Right ventricle myocardium superior (tissue), 1 donor: ENCODE data around the gene TRIM25. TPM values are rescaled to one million over a fixed set of nuclear protein-coding genes. Genes with fewer than 3 reads are reported as not detected.
A peak's percentile ranks its signal among the peaks of the same experiment; 100 is the strongest.

Source experiments
- ATAC-seq: fragments of 200-7000 bp; cut with Tn5 transposase; one replicate; pipeline ENCODE4 v1.9.1; 2020; ENCODE audit warnings: mild to moderate bottlenecking; ENCODE audit not compliant: poor library complexity
- DNase-seq: peaks from one replicate; pipeline ENCODE4 v3.0.0-alpha.2; 2020
- intact Hi-C: fragments of 100-400 bp; cut with DNase I; formaldehyde crosslinking; loops from one replicate; pipeline ENCODE4 v1.11.2; 2022
- total RNA-seq: library from RNA; stranded (reverse); fragmentation: NEBNext Ultra II Directional; extraction: Animal tissue kit (Norgen Biotek cat#: 25700); gene quantifications from one replicate; pipeline ENCODE4 v1.2.1, GENCODE V29; 2021
- donor health status: DM: no; HTN: yes; CAD: no; lungs with severe emphysema.

TRIM25 gene
- total RNA-seq, 1 donor from 2014 or later = 15.4 TPM

GRCh38 chr17:56902348-56902747, 11.5 kb downstream of the TRIM25 start:
- ATAC-seq (no peak), DNase-seq (no peak)
- intact Hi-C loops = no loop called here

DNA sequence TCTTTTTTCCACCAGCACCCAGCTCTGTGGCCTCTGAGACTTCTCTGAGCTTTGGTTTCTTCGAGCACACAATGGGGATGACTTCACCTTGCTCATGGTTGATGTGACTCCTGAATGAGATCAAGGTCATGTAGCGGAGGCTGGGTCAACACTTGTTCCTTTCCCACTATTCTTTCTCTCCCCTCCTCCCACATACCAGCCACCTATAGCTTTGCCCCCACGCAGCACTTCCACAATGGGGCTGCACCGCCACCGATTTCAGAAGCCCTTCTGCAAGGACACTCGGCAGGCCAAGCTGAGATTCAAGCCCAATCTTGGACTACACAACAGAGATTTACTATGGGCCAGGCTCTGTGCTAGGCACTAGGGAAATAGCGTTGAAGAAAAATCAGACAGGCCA, 14.4 kb downstream of the TRIM25 start:
- ATAC-seq = no peak
- DNase-seq = no peak
- intact Hi-C loops = no loop called here

- DNase-seq = no peak
- no peak for ATAC-seq
- intact Hi-C loops = no loop called here
Observed at GRCh38 chr17:56898874-56899273, 15.0 kb downstream of the TRIM25 start.

- intact Hi-C loops = no loop called here
- ATAC-seq = no peak
- no peak for DNase-seq
Observed at GRCh38 chr17:56897646-56898424, 16.0 kb downstream of the TRIM25 start.

DNA sequence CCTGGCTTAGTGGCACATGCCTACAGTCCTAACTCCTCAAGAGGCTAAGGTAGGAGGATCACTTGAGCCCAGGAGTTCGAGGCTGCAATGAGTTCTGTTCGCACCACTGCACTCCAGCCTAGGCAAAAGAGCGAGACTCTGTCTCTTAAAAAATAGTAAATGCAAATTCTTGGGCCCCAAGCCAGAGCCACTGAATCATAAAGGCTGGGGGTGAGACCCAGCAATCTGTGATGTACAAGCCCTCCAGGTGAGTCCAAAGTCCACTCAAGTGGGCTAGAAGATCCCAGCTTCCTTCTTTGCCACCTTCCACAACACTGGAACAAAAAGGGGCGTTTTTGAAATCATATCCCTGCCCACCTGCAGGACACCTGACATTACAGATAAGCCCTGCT, 16.9 kb downstream of the TRIM25 start:
- no peak for ATAC-seq
- intact Hi-C loops = no loop called here

GRCh38 chr17:56896217-56896967, 17.5 kb downstream of the TRIM25 start:
- ATAC-seq (no peak), DNase-seq (no peak)
- intact Hi-C loops = no loop called here

More for the DNA sequence above, 16.9 kb downstream of the TRIM25 start:
- DNase-seq = no peak

DNA sequence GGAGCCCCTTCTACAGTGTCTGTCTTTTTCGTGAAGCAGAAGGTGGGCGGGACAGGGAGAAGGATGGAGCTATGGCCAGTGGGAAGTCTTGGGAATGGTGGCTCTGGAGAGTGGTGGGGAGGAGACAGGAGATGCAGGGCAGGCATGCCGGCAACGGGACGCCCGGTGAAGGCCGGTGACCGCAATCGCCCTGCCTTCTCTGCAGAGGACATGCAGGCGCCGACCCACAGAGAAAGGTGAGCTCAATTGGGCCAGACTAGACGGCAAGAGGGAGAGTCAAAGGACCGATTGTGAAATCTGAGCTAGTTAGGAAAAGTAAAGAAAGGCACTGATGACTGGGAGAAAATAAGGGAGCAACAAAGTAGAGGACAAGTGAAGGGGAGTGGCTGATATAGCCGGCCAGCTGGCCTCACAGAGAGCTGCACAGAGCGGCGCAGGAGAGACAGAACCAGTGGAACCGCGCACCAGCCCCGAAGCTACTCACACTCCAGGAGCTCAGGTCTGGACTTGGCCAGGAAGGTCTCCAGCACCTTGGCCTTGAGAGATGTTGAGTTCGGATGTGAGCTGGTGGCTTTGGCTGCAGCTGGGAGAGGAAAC, 18.9 kb downstream of the TRIM25 start:
- no peak for DNase-seq
- intact Hi-C loops = no loop called here
- no peak for ATAC-seq

DNA sequence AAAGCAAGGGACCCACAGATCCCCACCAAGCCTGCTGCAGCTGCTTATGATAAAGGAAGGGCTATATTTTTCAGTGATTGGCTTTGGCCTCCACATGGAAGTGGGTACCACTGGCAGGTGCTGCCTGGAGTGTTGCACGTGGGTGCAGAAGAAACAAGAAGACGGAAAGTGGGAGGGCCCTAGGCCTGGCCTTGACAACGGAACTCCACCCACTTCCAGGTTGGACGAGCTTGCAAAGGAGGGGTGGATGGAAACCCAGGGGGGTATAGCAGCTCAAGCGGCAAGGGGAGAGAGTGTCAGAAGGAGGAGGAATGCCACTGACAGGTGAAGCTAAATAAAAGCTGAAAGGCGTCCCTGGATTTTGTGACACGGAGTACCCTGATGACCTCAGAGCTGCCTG, 20.3 kb downstream of the TRIM25 start:
- no peak for DNase-seq
- no peak for ATAC-seq
- intact Hi-C loops = no loop called here

DNA sequence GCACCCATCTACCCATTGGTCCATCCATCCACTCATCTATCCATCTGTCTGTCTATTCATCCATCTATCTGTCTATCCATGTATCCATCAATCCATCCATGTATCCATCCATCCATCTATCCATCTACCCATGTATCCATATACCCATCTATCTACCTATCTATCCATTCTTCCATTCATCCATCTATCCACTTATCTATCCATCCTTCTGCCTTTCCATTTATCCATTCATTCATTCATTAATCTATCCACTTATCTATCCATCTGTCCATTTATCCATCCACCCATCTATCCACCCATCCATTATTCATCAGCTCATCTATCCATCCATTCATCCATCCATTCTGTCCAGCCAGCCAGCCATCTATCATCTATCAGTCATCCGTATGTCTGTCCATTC, 21.5 kb downstream of the TRIM25 start:
- ATAC-seq (no peak), DNase-seq (no peak)
- intact Hi-C loops = no loop called here

- peak; percentile 66 for DNase-seq
- no peak for ATAC-seq
- intact Hi-C loops = no loop called here
Observed at GRCh38 chr17:56891751-56892150, 22.1 kb downstream of the TRIM25 start.

GRCh38 chr17:56890906-56891674, 22.8 kb downstream of the TRIM25 start:
- intact Hi-C loops = no loop called here
- ATAC-seq (no peak), DNase-seq (no peak)

- DNase-seq = no peak
- no peak for ATAC-seq
- intact Hi-C loops = no loop called here
Observed at GRCh38 chr17:56890390-56890789, 23.5 kb downstream of the TRIM25 start.

DNA sequence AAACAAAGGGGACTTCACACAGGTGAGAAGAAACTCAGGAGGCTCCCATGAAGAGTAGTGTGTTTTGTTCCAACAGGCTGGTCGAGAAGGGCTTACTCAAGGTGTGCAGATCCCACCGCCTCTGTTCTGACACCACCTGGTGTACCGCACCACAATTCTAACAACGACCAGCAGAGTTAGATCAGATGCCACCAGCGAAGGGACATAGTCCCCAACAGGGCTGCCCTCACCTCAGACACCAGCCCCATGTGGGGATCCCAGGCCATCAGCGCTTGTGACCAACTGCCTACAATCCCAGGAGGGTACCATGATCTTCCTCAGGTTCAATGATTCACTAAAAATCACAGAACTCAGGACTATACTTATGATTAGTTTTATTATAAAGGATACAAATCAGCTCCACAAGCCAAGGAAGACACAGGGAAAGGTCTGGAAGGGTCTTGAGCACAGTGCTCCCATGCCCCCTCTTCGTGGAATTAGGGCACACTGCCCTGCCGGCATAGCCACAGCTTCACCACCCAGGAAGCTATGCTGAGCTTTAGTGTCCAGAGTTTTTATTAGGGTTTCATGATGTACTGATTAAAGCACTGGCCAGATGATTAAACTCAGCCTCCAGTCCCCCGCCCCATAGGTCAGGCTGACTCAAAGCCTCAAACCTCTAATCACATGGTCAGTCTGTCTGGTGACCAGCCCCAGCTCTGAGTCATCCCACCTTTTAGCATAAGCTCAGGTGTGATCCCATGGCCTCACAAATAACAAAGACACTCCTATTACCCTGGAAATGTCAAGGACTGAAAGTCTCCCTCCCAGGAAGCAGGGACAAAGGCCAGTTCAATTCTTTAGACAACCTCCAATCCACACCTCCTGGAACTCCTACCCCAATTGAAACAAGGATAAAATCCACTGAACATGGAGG, 26.0 kb downstream of the TRIM25 start:
- intact Hi-C loops = no loop called here
- ATAC-seq (no peak), DNase-seq (no peak)

DNA sequence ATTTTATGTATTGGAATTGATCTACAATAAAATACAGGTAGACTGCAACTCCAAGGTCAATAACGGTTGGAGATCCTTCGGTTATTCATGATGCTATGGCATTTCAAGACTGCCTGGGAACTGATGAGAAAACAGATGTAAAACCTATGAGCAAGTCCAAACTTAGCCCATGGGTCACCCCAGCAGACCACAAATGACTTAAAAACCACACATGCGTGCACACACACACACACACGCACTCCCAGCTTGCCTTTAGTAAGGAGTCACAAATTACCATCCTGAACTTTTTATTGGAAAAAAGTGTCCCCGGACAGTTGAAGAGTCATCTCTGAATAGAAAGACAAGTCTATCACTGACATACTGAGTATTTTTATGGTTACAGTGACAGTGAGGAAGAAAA, 26.7 kb downstream of the TRIM25 start:
- ATAC-seq (no peak), DNase-seq (no peak)
- intact Hi-C loops = no loop called here

GRCh38 chr17:56886288-56886731, 27.5 kb downstream of the TRIM25 start:
- ATAC-seq (no peak), DNase-seq (no peak)
- intact Hi-C loops = no loop called here

DNA sequence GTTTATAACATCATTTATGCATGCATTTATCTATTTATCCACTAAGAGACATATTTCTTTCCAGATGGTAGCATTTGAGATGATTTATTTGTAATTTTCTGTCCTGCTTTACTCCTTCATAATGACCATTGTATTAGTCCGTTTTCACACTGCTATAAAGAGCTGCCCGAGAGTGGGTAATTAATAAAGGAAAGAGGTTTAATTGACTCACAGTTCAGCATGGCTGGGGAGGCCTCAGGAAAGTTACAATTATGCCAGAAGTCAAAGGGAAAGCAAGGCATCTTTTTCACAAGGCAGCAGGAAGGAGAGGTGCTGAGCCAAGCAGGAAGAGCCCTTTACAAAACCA, 28.6 kb downstream of the TRIM25 start:
- DNase-seq = no peak
- intact Hi-C loops = no loop called here
- ATAC-seq = no peak

DNA sequence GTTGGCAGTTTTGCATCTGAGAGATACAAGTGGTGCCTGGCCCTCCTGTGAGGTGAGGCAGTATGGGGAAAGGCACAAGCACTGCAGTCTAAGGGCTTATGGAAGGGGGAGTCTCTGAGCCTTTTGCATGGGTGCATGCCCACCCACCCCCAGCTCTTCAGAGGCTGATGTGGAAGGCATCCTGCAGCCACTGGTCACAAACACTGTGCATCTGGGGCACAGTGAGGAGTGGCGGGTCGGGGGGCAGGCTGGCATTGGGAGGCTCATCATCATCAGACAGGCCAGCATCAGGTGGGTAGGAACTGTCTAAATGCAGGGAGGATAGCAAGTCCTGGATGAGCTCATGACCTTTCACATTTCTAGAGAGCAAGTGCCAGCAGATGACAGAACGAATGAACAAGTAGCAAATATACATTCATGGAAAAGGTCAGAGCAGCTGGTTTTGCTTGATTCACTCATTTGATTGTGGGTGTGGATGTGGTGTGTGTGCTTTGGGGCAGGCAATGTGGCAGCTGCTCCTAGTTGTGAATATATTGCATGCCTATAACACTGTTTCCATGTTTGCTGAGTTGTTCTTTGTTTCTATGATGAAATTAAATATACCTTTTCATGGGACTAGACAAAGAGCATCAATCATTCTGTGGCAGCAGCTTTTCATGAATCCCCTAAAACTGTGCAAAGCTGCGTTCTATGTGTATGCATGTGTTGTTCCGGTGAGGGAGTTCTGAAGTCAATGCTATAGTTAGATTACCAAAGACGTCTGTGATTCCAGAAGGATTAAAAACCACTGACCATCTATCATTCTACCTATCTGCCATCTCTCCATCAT, 29.2 kb downstream of the TRIM25 start:
- DNase-seq (no peak), ATAC-seq (no peak)
- intact Hi-C loops = no loop called here
